ENCODE measurements around the gene MRPS22.

GRCh38 chr3:139317660-139318430 lies 26.0 kb upstream of the MRPS22 start:
- no peak for TF ChIP-seq CTCF (conservative IDR thresholded peaks at IDR 0.05)
- no peak for TF ChIP-seq ZFX (IDR thresholded peaks at IDR 0.05)
